ENCODE results near the gene SERHL2. TPM values are rescaled to one million over a fixed set of nuclear protein-coding genes. Genes with fewer than 3 reads are reported as not detected.
"Not testable (repeated sequence)": the region's sequence is repeated elsewhere in the genome, so short reads cannot be mapped to it uniquely, and the experiment has no call there.

Gene SERHL2
- total RNA-seq, 2 experiments from 2014 or later = 1.1 to 1.4 TPM

GRCh38 chr22:42565956-42566355 lies 12.2 kb downstream of the SERHL2 start:
- POLR2A ChIA-PET = interaction anchor here (0.7 to 1.0 kb wide), 2 partner anchors 19 to 536 kb away, joined by 3 read pairs; no protein-coding TSS in a partner anchor
- intact Hi-C loops (cut with micrococcal nuclease) = no loop called here
- Mint-ChIP-seq H3K36me3 (ENCODE audit: low read depth) (peaks cover 9% of the 10 kb centered on the region), H3K4me3 (no peak overlapping the region), H3K4me1 (ENCODE audit: low read depth) (peaks cover 9% of the 10 kb centered on the region), H3K27ac (no peak overlapping the region), H3K9me3 (no peaks in the 10 kb centered on the region), H3K27me3 (no peaks in the 10 kb centered on the region)
- CTCF ChIA-PET = no interaction called here
- no peak for TF ChIP-seq CTCF (IDR thresholded peaks at IDR 0.05)
- DNase-seq (no peak), ATAC-seq (no peak)

GRCh38 chr22:42567950-42568349 lies 14.2 kb downstream of the SERHL2 start:
- H3K27me3 Mint-ChIP-seq; ATAC-seq; H3K4me1 Mint-ChIP-seq (ENCODE audit: low read depth); H3K9me3 Mint-ChIP-seq; H3K4me3 Mint-ChIP-seq; intact Hi-C loops (cut with micrococcal nuclease); H3K27ac Mint-ChIP-seq; DNase-seq: not testable (repeated sequence)
- ChIA-PET POLR2A (interaction anchor here (1.0 to 1.9 kb wide), 2 partner anchors 9 to 47 kb away, joined by 4 to 9 read pairs; partner anchors contain the start of gene POLDIP3), CTCF (interaction anchor here (1.7 kb wide), 1 partner anchor 35 kb away, joined by 4 read pairs; no protein-coding TSS in a partner anchor)
- peaks cover 16% of the 10 kb centered on the region for H3K36me3 Mint-ChIP-seq (ENCODE audit: low read depth)

- ATAC-seq; H3K4me3 Mint-ChIP-seq; intact Hi-C loops (cut with micrococcal nuclease); DNase-seq; H3K4me1 Mint-ChIP-seq (ENCODE audit: low read depth); H3K9me3 Mint-ChIP-seq; H3K27ac Mint-ChIP-seq; H3K27me3 Mint-ChIP-seq: not testable (repeated sequence)
- ChIA-PET POLR2A (interaction anchor here (1.1 to 1.4 kb wide), 4 partner anchors 9 to 44 kb away, joined by 3 to 8 read pairs (median 5); partner anchors contain the start of gene POLDIP3), CTCF (interaction anchor here (1.3 kb wide), 1 partner anchor 10 kb away, joined by 7 read pairs; no protein-coding TSS in a partner anchor)
- peaks cover 20% of the 10 kb centered on the region for H3K36me3 Mint-ChIP-seq (ENCODE audit: low read depth)
These were observed 16.8 kb downstream of the SERHL2 start for GRCh38 chr22:42570580-42570979.

GRCh38 chr22:42571068-42571467 lies 17.3 kb downstream of the SERHL2 start:
- H3K27ac Mint-ChIP-seq; intact Hi-C loops (cut with micrococcal nuclease); CTCF ChIA-PET; DNase-seq; H3K4me1 Mint-ChIP-seq (ENCODE audit: low read depth); H3K27me3 Mint-ChIP-seq; H3K9me3 Mint-ChIP-seq; H3K4me3 Mint-ChIP-seq; ATAC-seq: not testable (repeated sequence)
- H3K36me3 Mint-ChIP-seq (ENCODE audit: low read depth) = peaks cover 18% of the 10 kb centered on the region
- POLR2A ChIA-PET = interaction anchor here (1.1 kb wide), 1 partner anchor 10 kb away, joined by 4 read pairs; no protein-coding TSS in a partner anchor

GRCh38 chr22:42574046-42574445 lies 20.3 kb downstream of the SERHL2 start:
- H3K27ac Mint-ChIP-seq; intact Hi-C loops (cut with micrococcal nuclease); H3K4me1 Mint-ChIP-seq (ENCODE audit: low read depth); DNase-seq; POLR2A ChIA-PET; ATAC-seq; H3K27me3 Mint-ChIP-seq; H3K9me3 Mint-ChIP-seq; H3K4me3 Mint-ChIP-seq; CTCF ChIA-PET: not testable (repeated sequence)
- H3K36me3 Mint-ChIP-seq (ENCODE audit: low read depth) = peaks cover 25% of the 10 kb centered on the region

- intact Hi-C loops (cut with micrococcal nuclease); ATAC-seq; CTCF ChIA-PET; DNase-seq; H3K4me1 Mint-ChIP-seq (ENCODE audit: low read depth); H3K9me3 Mint-ChIP-seq; H3K4me3 Mint-ChIP-seq; H3K27ac Mint-ChIP-seq; H3K27me3 Mint-ChIP-seq: not testable (repeated sequence)
- POLR2A ChIA-PET = interaction anchor here (0.6 kb wide), 1 partner anchor 325 kb away, joined by 3 read pairs; no protein-coding TSS in a partner anchor
- H3K36me3 Mint-ChIP-seq (ENCODE audit: low read depth) = peaks cover 25% of the 10 kb centered on the region
These were observed 20.7 kb downstream of the SERHL2 start for GRCh38 chr22:42574468-42574867.

- H3K4me1 Mint-ChIP-seq (ENCODE audit: low read depth); POLR2A ChIA-PET; CTCF ChIA-PET; H3K27ac Mint-ChIP-seq; H3K27me3 Mint-ChIP-seq; H3K4me3 Mint-ChIP-seq; H3K9me3 Mint-ChIP-seq; ATAC-seq; intact Hi-C loops (cut with micrococcal nuclease); DNase-seq: not testable (repeated sequence)
- H3K36me3 Mint-ChIP-seq (ENCODE audit: low read depth) = peaks cover 29% of the 10 kb centered on the region
These were observed 22.3 kb downstream of the SERHL2 start for GRCh38 chr22:42575996-42576574.

GRCh38 chr22:42577141-42577540 lies 23.4 kb downstream of the SERHL2 start:
- CTCF ChIA-PET; H3K27ac Mint-ChIP-seq; H3K4me1 Mint-ChIP-seq (ENCODE audit: low read depth); H3K4me3 Mint-ChIP-seq; H3K9me3 Mint-ChIP-seq; H3K27me3 Mint-ChIP-seq; DNase-seq; intact Hi-C loops (cut with micrococcal nuclease); ATAC-seq: not testable (repeated sequence)
- POLR2A ChIA-PET = interaction anchor here (1.6 kb wide), 1 partner anchor 9 kb away, joined by 9 read pairs; no protein-coding TSS in a partner anchor
- peaks cover 30% of the 10 kb centered on the region for H3K36me3 Mint-ChIP-seq (ENCODE audit: low read depth)
